Ishikawa (cell line): ENCODE data around the gene RUSC1.

Source experiments
- CEBPB ChIP-seq: IDR thresholded peaks from 2 replicates; pipeline ENCODE4 v1.6.1; 2012
- CREB1 ChIP-seq: IDR thresholded peaks from 2 replicates; pipeline ENCODE4 v1.6.1; 2012; ENCODE audit warnings: low read depth
- EGR1 ChIP-seq: IDR thresholded peaks from 2 replicates; pipeline ENCODE4 v1.6.1; 2012
- EP300 ChIP-seq: IDR thresholded peaks from 2 replicates; pipeline ENCODE4 v1.6.1; 2012; ENCODE audit warnings: borderline replicate concordance
- FOXM1 ChIP-seq: IDR thresholded peaks from 2 replicates; pipeline ENCODE4 v1.6.1; 2012; ENCODE audit warnings: low read depth, borderline replicate concordance
- MAX ChIP-seq: IDR thresholded peaks from 2 replicates; pipeline ENCODE4 v1.6.1; 2012
- NFIC ChIP-seq: IDR thresholded peaks from 2 replicates; pipeline ENCODE4 v1.6.1; 2012
- RAD21 ChIP-seq: IDR thresholded peaks from 2 replicates; pipeline ENCODE4 v1.6.1; 2012; ENCODE audit warnings: low read depth
- REST ChIP-seq: IDR thresholded peaks from 2 replicates; pipeline ENCODE4 v1.6.1; 2012; ENCODE audit warnings: low read depth, mild to moderate bottlenecking
- TAF1 ChIP-seq: IDR thresholded peaks from 2 replicates; pipeline ENCODE4 v1.6.1; 2012; ENCODE audit warnings: low read depth, mild to moderate bottlenecking
- TCF12 ChIP-seq: IDR thresholded peaks from 2 replicates; pipeline ENCODE4 v1.6.1; 2012; ENCODE audit warnings: low read depth
- TEAD4 ChIP-seq: IDR thresholded peaks from 2 replicates; pipeline ENCODE4 v1.6.1; 2012
- USF1 ChIP-seq: IDR thresholded peaks from 2 replicates; pipeline ENCODE4 v1.6.1; 2012
- YY1 ChIP-seq: IDR thresholded peaks from 2 replicates; pipeline ENCODE4 v1.6.1; 2012; ENCODE audit warnings: low read depth
- ZBTB7A ChIP-seq: IDR thresholded peaks from 2 replicates; pipeline ENCODE4 v1.6.1; 2012; ENCODE audit warnings: low read depth

Gene RUSC1

GRCh38 chr1:155295942-155296267 lies 24.8 kb upstream of the RUSC1 start:
- no peak for TF ChIP-seq RAD21
- no peak for TF ChIP-seq CEBPB
- no peak for TF ChIP-seq NFIC
- no peak for TF ChIP-seq EGR1
- TF ChIP-seq MAX, result no peak
- no peak for TF ChIP-seq TCF12
- TF ChIP-seq USF1, result no peak
- TF ChIP-seq TEAD4, result no peak
- no peak for TF ChIP-seq YY1
- TF ChIP-seq CREB1, result no peak
- TF ChIP-seq TAF1, result no peak
- TF ChIP-seq FOXM1, result no peak
- TF ChIP-seq ZBTB7A, result no peak
- TF ChIP-seq EP300, result no peak
- no peak for TF ChIP-seq REST

GRCh38 chr1:155296661-155297060 lies 24.0 kb upstream of the RUSC1 start:
- no peak for TF ChIP-seq EP300
- no peak for TF ChIP-seq NFIC
- no peak for TF ChIP-seq TAF1
- TF ChIP-seq CEBPB, result no peak
- no peak for TF ChIP-seq REST
- no peak for TF ChIP-seq MAX
- no peak for TF ChIP-seq YY1
- no peak for TF ChIP-seq TEAD4
- TF ChIP-seq FOXM1, result no peak
- TF ChIP-seq ZBTB7A, result no peak
- no peak for TF ChIP-seq RAD21
- TF ChIP-seq EGR1, result no peak
- no peak for TF ChIP-seq CREB1
- TF ChIP-seq TCF12, result no peak
- no peak for TF ChIP-seq USF1

- TF ChIP-seq USF1 (no peak), MAX (no peak), REST (no peak), TEAD4 (no peak), CREB1 (no peak), YY1 (no peak), EGR1 (no peak), ZBTB7A (no peak), TCF12 (no peak), NFIC (no peak), TAF1 (no peak), FOXM1 (no peak), EP300 (no peak), CEBPB (no peak), RAD21 (no peak)
Measured at GRCh38 chr1:155297384-155297783, 23.3 kb upstream of the RUSC1 start.

- no peak for TF ChIP-seq CREB1
- no peak for TF ChIP-seq EGR1
- no peak for TF ChIP-seq ZBTB7A
- TF ChIP-seq REST, result no peak
- no peak for TF ChIP-seq NFIC
- TF ChIP-seq RAD21, result no peak
- TF ChIP-seq FOXM1, result no peak
- TF ChIP-seq MAX, result no peak
- TF ChIP-seq YY1, result no peak
Measured at GRCh38 chr1:155300024-155300423, 20.7 kb upstream of the RUSC1 start.
